GM18499 (cell line): ENCODE results near the gene PLXNB3.

ENCODE experiments used
- ATAC-seq: cut with Tn5 transposase; IDR thresholded peaks from one replicate; pipeline ENCODE4 v1.9.1; 2021; ENCODE audit warnings: moderate number of reproducible peaks; ENCODE audit not compliant: insufficient read depth, unreplicated experiment

PLXNB3 gene

DNA sequence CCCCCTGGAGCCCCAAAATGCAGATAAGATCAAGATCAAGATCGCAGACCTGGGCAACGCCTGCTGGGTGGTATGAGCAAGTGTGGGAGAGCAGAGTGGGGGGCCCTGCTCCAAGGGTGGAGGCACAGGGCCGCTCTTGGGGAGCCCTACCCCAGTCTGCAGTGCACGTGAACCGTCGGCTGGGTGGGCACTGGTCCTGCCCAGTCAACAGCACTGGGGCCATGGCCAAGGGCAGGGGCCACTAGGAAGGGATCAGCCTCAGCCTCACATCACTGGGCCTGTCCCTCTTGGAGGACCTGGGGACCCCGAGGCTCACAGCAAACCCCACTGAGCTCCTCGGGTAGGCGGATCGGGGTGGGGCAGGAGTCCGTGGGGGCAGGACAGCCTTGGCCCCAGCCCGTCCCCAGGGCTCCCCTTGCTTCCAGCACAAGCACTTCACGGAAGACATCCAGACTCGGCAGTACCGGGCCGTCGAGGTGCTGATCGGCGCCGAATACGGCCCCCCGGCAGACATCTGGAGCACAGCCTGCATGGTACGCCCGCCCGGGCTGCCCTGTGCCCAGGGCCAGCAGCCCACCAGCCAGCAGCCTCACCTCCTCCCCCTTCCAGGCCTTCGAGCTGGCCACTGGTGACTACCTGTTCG is 20.4 kb downstream of the PLXNB3 start:
- no peak for ATAC-seq

DNA sequence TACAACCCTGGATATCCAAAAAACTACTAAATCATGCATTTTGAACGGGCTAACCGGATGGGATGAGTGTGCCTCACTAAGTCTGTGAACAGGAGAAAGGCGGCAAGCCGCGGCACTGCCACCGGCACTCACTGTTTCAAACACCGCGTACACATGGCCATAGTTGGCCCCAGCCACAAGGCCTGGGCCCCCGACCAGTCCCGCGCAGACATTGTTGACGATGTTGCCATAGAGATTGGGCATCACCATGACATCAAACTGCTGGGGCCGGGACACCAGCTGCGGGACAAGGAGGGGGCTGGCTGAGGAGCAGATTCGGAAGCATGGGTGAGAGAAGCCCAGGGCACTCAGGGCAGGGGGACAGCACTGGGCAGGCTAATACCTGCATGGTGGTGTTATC is 22.6 kb downstream of the PLXNB3 start:
- no peak for ATAC-seq

DNA sequence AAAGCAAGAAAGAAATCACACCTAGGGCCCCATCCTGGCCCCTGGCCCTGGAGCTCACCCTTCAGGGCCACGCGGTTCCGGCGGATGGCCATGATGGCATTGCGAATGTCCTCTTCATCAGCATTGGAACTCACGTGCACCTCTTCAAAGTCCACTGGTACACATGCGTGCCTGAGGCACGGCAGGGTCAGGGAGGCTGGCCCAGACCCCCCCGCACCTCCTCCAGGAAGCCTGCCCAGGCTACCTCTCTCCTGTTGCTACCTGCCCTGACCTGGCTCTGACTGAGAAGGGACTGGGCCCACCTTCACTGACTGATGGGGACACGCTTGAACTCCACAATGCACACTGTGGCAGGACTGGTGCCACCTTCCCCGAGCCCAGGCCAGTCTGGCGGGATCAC is 25.6 kb downstream of the PLXNB3 start:
- ATAC-seq: no peak

DNA sequence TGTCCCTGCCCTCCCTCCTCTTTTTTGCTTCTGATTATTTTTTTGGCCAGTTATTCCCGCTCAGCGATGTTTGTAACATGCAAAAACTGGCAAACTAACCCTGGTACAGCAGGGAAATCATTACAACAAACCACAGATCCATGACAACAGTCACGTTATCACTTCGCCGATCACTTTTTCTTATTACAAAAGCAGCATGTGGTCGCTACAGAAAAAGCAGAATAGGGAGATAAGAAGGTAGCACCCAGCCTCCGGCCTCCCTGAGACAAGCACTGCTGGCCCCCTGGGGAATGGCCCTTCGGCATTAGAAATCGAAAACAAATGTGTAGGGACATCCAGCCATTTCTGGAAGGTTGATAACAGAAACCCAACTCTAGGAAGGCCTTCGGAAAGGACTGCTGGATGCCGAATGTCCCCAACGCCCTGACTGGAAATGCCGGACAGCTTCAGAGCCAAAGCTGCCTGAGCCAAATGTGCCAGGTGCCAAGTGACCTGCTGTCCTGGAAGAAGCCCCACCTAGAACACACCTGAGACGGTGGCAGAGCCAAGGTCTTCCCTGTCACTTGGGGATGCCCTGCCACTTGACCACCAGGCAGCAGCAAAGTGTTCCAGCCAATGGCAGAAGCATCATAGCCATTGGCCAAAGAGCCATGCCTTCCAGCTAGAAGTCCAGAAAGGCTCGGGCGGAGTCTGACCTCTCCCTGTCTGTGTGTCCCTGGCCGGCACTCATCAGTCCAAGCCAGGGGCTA is 27.2 kb downstream of the PLXNB3 start:
- no peak for ATAC-seq

DNA sequence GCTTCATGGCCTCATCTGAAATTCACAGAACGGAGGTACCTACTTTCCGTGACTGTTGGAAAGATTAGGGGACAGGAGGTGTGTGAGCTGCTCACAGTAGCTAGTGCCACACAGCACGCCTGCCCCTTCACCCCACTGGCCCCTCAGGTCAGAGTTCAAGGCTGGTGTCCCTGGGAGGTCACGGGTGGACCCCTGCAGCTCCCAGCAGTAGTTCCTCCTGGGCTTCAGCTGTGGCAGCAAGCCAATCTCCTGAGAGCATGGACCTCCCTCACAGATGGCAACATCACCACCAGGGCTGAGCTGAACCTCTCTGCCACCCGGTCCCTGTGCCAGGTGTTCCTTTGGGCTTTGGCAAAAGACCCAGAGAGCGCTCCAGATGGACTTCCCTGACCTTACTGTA is 28.3 kb downstream of the PLXNB3 start:
- no peak for ATAC-seq

DNA sequence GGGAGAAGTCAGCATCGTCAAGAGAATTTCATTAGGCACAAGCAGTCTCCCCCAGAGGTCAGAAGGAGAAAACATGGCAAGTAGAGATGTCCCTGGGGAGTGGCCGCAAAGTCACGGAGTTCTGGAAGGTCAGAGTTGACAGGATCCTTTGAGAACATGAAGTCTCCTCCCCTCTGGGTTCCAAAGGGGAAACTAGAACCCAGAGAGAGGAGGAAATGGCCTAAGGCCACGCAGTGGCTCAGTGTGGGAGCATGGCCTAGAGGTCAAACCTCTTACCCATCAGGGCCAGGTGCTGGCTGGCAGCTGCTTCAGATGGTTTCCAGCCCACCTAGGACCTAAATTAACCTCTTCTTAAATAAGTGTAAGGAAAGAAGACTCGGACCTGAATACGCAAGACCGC is 29.2 kb downstream of the PLXNB3 start:
- ATAC-seq: no peak

DNA sequence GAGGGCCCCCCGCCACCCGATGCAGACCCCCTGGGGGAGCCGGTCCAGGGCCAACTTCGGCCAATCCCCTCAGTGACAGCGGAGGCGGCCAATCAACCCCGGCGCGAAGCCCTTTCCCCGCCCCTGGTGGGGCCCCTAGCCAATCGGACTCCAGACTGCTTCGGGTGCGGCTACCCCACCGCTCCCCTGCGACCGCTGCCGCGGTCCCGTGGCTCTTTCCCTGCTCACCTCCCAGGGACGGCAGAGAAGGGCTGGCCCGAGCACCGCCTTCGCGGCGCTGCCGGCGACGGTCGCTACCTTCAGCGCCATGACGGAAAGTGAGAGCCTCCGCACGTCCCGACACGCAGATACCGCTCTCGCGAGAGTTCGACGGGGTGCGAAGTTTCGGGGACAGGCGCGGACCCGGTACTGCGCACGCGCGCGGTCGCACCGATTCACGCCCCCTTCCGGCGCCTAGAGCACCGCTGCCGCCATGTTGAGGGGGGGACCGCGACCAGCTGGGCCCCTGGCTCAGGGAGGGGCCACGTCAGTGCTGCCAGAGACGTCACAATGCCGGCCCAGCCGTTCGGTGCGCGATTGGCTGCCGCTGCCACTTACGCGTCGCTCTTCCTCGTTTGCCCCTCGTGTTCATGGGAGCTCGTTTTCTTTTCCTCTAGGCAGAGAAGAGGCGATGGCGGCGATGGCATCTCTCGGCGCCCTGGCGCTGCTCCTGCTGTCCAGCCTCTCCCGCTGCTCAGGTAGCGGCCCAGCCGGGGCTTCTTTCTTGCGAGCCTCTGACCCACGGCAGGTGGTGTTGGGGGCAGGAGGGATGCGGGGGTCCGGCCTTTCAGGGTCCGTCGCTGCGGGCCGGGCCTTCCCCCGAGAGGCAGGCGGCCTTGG is 30.2 kb downstream of the PLXNB3 start, which contains the start of the genes IDH3G and SSR4:
TSS of gene IDH3G (minus strand) at position 358 of the 879 bp plus-strand sequence. CDS start at position 309, 49 bp downstream.
TSS of gene SSR4 (plus strand) at position 651 of the 879 bp plus-strand sequence. CDS start at position 671, 20 bp downstream.
- ATAC-seq: peak; percentile 67

DNA sequence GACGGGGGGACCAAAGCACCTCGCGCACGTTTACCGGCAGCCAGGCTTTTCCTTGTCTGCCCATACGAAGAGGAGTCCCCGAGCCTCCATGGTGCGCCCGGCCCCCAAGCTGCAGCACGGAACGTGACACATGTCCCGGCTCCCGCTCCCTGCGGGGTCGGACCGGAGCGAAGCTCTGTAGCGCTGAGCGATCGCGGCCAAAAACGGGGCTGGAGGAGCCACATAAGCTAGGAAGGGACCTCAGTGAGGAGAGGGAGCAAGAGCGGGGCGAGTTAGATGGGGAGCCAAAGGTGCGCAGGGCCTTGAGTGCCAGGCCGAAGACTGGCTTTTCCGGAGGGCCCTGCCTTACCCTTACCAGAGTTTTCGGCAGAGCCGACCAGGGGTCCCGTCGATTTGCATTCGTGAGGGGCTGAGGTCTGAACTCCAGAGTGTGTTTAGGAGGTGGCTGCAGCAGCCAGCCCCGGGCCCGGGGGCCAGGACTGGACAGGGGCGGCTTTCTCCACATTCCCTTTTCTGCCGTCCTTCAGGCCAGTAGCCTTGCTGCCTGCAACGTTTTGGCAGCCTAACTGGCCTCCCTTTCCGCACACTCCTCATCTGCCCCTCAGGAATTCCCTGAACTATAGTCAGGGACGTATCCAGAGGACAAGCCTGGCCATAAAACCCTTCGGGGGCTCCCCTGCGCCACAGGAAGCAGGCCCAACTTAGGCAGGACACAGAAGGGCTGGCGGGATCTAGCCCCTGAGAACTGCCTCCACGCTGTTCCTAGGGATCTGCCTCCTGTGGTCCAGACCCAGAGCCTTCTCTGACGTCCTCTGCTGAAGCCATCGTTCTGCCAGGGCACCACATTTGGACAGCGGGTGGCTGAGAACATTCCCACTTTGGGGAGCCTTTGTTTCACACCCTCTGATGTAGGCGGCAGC is 31.1 kb downstream of the PLXNB3 start:
- ATAC-seq: no peak

DNA sequence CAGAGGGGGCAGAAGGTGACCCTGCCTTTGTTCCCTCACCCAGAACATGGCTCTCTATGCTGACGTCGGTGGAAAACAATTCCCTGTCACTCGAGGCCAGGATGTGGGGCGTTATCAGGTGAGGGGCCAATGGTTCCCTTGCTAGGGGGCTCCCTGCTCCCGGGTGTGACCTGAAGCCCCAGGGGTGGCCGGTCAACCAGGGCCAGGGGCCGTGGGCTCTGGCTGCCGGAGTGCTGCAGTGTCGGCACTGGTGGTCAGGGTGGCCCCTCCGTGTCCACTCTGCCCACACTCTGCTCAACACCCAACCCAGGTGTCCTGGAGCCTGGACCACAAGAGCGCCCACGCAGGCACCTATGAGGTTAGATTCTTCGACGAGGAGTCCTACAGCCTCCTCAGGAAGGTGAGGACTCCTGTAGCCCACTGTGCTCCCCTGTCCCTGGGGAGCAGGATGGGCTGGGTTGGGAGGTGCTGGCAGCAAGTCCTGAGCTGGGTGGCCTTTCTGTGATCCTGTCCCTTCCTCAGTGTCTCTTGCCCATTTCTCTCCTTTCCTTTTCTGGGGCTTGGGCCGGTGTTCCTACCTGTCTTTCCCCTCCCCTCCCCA is 33.5 kb downstream of the PLXNB3 start:
- no peak for ATAC-seq

DNA sequence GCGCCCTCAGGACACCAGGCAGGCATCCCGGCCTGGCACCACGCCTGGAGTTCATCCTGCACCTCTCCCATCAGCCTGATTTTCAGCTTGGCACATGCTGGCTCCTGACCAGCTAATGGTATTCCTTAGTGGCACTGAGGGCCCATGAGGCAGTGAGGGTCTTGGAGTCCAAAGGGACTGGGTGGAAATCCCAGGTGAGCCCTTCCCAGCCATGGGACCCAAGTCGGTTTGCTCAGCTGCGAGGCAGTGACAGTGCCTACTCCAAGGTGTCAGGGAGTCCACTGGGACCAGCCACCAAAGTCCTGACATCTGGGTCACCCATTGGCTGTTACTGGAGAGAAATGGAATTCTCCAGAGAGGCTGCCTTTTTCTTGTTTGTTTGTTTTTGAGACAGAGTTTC is 35.3 kb downstream of the PLXNB3 start:
- ATAC-seq: no peak

DNA sequence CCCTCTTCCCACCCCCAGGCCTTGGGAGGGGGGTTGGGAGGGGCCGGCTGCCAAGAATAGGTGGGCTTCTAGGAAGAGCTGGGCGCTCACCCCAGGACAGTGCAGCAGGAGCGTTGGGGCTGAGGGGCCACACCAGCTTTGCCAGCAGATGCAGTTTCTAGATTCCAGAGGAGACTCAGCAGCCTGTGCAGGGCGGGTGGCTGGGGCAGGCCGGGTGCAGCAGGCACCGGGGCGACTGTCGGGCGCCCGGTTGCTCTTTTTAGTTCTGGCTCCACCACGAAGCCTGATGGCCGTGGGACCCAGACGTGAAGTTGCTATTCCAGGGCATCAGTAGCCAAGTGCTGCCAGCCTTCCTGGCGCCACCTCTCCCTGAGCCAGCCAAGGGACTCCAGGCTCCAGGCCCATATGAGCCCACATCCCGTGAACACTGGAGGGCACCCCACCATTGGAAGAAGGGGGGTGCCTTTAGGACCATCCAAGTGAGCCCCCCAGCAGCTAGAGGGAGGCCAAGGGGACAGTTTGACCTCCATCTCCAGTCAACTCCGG is 36.2 kb downstream of the PLXNB3 start:
- ATAC-seq: no peak

DNA sequence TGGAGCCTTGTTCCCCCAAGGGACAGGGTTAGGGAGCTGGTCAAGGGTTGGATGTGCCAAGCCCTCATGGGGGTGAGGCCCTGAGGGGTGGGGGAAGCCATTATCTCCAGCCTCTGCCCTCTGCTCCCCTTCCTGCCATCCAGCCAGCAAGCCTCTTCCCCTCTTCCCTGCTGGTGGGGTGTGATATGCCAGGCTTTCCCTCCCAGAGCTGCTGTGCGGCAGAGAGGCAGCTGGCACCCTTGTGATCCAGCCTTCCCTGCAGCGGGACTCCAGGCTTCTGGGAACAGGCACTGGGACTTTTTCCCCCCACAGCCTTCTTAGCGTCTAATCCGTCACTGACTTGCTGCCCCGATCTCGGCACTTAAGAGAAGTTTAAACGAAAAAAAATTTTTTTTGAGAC is 36.7 kb downstream of the PLXNB3 start:
- no peak for ATAC-seq

DNA sequence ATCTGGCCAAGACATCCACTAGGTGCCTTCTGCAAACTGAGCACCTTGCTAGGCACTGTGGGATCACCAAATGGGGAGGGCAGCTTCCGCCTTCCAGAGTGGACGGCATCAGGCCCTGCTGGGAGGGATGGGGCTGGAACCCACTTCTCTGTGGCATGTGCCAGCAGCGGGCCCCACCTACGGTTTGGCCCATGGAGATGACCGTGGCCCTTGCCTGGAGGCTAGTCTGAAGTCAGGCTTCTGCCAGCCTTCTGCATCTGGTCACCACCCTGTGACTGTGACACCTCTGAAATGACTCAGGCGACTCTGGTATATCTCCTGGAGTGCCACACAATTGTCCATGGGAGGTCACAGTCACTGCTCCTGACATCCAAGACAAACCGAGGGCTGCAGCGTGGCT is 37.6 kb downstream of the PLXNB3 start:
- no peak for ATAC-seq

DNA sequence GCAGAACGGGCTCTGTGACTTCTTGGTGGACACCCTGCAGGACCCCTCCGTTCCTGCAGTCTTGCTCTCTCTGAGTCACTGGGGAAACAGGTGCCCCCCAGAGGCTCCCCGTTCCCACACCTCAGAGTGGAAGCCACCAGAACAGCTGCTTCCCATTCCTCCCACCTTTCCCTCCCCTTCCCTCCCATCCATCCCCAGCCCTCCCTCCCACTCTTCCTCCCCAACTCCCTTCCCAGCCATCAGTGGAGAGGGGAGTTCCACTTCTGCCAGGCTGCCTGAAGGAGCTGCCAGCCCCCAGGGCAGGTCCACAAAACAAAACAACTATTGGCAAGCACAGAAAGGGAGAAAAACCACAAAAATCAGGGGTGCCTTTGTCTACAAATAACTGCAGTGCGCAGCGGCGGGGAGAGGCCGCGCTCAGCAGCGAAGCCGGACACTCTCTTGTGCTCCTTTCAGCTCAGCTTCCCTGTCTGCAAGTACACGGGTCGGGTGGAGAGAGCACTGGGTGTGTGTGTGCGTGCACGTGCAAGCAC is 38.5 kb downstream of the PLXNB3 start:
- no peak for ATAC-seq

DNA sequence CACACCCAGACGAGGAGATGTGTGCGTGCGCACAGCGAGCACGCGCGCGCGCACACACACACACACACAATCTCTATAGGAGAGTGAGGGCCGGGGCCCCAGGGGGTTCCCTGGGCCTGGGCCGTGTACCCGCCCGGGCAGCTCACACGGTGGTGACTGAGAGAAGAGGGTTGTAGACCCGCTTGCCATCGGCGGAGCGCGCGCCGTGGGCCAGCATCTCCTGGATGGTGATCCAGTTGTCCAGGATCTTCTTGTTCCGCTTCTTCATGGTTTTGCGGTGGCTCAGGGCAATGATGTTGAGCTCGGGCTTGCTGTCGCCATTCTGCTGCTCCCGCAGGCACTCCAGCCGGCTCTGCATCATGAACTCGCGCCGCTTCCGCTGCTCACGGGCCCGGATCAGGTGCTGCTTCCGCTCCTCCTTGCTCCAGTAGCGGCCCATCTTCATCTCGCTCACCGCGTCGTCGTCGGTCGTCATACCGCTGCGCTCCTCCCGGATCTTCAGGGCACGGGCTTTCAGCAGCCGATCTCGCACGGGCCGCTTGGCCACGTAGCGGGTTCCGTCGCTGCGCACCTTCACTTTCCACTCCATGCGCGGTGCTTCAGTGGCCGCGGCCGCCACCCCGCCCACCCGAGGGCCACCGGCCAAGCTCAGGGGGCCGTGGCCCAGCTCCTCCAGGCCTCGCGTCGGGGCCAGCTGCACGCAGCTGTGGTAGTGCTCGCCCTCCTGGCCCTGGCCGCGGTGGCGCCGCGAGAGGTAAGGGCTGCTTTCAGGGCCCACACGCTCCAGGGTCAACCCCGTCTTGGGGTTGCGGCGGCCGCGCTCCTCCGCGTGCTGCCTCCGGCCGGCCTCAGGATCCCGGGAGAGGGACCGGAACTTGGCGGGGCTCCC is 39.4 kb downstream of the PLXNB3 start:
- no peak for ATAC-seq

DNA sequence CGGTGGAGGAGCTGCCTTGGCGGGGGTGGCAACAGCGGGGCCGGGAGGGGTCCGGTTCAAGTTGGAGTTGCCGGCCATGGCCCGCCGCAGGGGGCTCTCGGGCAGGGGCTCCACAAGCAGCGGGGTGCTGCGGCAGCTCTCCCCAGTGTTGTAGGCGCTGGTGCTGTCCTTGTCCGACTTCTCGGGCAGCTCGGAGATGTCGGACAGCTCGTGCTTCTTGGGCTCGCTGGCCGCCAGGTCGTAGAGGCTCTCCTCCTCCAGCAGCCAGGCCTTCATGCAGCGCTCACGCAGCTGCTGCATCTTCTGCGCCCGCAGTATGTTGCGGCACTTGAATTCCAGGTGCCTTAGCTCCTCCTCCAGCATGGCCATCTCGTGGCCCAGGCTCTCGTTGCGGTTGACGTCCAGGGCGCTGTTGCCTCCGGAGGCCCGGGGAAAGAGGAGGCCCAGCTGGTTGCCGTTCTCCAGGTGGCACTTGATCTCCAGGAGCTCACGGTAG is 40.1 kb downstream of the PLXNB3 start:
- ATAC-seq: no peak

DNA sequence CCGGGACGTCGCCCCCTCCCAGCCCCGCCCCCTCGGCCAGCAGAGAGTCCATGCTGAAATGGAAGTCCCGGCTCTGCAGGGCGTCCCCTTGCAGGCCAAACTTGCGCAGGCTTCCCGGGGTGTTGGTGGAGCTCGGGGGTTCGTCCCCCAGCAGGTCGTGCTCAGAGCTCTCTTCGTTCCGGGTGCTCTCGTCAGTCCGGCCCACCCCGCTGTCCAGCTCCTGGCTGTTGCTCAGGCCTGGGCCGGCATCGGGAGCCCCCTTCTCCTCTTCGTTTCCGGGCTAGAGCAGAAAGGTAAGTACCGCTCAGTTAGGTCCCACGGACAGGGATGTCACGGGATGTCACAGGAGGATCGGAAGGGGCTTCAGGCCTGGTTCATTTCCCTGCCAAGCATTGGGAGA is 40.6 kb downstream of the PLXNB3 start:
- ATAC-seq: no peak

DNA sequence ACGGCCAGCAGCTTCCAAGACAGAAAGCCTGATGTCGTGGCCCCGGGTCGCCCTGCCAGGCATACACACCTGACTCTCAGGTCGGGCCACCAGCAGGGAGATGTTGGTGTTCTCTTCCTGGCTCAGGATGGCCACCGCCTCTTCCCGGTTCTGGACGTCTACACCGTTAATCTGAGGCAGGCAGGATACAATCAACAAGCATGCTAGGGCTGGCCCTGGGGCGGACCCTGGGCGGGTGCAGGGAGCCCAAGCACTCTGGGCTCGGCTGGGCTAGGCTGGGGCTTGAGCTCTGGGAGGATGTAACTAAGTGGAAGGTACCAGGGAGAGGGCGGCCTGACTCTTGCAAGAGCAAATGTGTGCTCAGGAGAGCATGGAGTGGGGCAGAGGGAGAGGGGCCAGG is 41.4 kb downstream of the PLXNB3 start:
- ATAC-seq: no peak
